BLaER1 (cell line): ENCODE data around the gene ANKRD17.

Experiments used
- H3K27ac ChIP-seq: shearing (Covaris generic); formaldehyde crosslinking; 2 replicates; pipeline ENCODE4 v1.8.1; 2022
- H3K27me3 ChIP-seq: shearing (Covaris generic); formaldehyde crosslinking; 2 replicates; pipeline ENCODE4 v1.8.1; 2022
- H3K36me3 ChIP-seq: shearing (Covaris generic); formaldehyde crosslinking; 2 replicates; pipeline ENCODE4 v1.8.1; 2022
- H3K4me1 ChIP-seq: shearing (Covaris generic); formaldehyde crosslinking; 2 replicates; pipeline ENCODE4 v1.8.1; 2022
- H3K4me2 ChIP-seq: shearing (Covaris generic); formaldehyde crosslinking; 2 replicates; pipeline ENCODE4 v1.8.1; 2022
- H3K4me3 ChIP-seq: shearing (Covaris generic); formaldehyde crosslinking; 2 replicates; pipeline ENCODE4 v1.8.1; 2022
- H3K9ac ChIP-seq: shearing (Covaris generic); formaldehyde crosslinking; 2 replicates; pipeline ENCODE4 v1.8.1; 2022
- H3K9me3 ChIP-seq: shearing (Covaris generic); formaldehyde crosslinking; 2 replicates; pipeline ENCODE4 v1.8.1; 2022
- H4K20me1 ChIP-seq: shearing (Covaris generic); formaldehyde crosslinking; 2 replicates; pipeline ENCODE4 v1.8.1; 2022
- Cebpa-rat ChIP-seq: shearing (Covaris generic); IDR thresholded peaks from 2 replicates; pipeline ENCODE4 v1.8.1; 2022

The ANKRD17 gene

GRCh38 chr4:73037057-73037456 lies 221.5 kb downstream of the ANKRD17 start:
- no peaks in the 10 kb centered on the region for H3K27me3 ChIP-seq
- H3K4me1 ChIP-seq, result no peaks in the 10 kb centered on the region
- no peak overlapping the region for H3K4me3 ChIP-seq
- H3K9ac ChIP-seq, result no peak overlapping the region
- peaks cover 26% of the 10 kb centered on the region for H3K9me3 ChIP-seq
- TF ChIP-seq Cebpa-rat, result no peak
- no peak overlapping the region for H3K4me2 ChIP-seq
- no peaks in the 10 kb centered on the region for H4K20me1 ChIP-seq
- H3K27ac ChIP-seq, result no peak overlapping the region
- H3K36me3 ChIP-seq, result no peaks in the 10 kb centered on the region

GRCh38 chr4:73036123-73036522 lies 222.5 kb downstream of the ANKRD17 start:
- Histone ChIP-seq H3K27me3 (no peaks in the 10 kb centered on the region), H3K9ac (no peak overlapping the region), H3K9me3 (peaks cover 26% of the 10 kb centered on the region), H3K36me3 (no peaks in the 10 kb centered on the region), H3K27ac (no peak overlapping the region), H3K4me2 (no peak overlapping the region), H3K4me3 (no peak overlapping the region), H4K20me1 (no peaks in the 10 kb centered on the region), H3K4me1 (no peaks in the 10 kb centered on the region)
- no peak for TF ChIP-seq Cebpa-rat

- no peak overlapping the region for H3K4me3 ChIP-seq
Observed at GRCh38 chr4:73034896-73035295, 223.7 kb downstream of the ANKRD17 start.

GRCh38 chr4:73028621-73029020 lies 230.0 kb downstream of the ANKRD17 start:
- no peak for TF ChIP-seq Cebpa-rat
- H3K9ac ChIP-seq, result no peak overlapping the region

More at GRCh38 chr4:73034896-73035295, 223.7 kb downstream of the ANKRD17 start:
- no peak for TF ChIP-seq Cebpa-rat
- H3K4me2 ChIP-seq, result no peak overlapping the region
- no peaks in the 10 kb centered on the region for H4K20me1 ChIP-seq
- H3K9ac ChIP-seq, result no peak overlapping the region
- H3K9me3 ChIP-seq, result peaks cover 32% of the 10 kb centered on the region
- H3K4me1 ChIP-seq, result no peaks in the 10 kb centered on the region
- no peaks in the 10 kb centered on the region for H3K36me3 ChIP-seq
- no peak overlapping the region for H3K27ac ChIP-seq
- H3K27me3 ChIP-seq, result no peaks in the 10 kb centered on the region

More at GRCh38 chr4:73028621-73029020, 230.0 kb downstream of the ANKRD17 start:
- Histone ChIP-seq H3K36me3 (no peaks in the 10 kb centered on the region), H3K27me3 (no peaks in the 10 kb centered on the region), H3K4me3 (no peak overlapping the region), H3K9me3 (peaks cover 9% of the 10 kb centered on the region), H3K4me2 (no peak overlapping the region), H4K20me1 (no peaks in the 10 kb centered on the region), H3K27ac (no peak overlapping the region), H3K4me1 (no peaks in the 10 kb centered on the region)
